ENCODE data around the gene KDF1. TPM values are rescaled to one million over a fixed set of nuclear protein-coding genes. Genes with fewer than 3 reads are reported as not detected.

KDF1 gene, protein sequence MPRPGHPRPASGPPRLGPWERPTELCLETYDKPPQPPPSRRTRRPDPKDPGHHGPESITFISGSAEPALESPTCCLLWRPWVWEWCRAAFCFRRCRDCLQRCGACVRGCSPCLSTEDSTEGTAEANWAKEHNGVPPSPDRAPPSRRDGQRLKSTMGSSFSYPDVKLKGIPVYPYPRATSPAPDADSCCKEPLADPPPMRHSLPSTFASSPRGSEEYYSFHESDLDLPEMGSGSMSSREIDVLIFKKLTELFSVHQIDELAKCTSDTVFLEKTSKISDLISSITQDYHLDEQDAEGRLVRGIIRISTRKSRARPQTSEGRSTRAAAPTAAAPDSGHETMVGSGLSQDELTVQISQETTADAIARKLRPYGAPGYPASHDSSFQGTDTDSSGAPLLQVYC
- total RNA-seq, result 16.1 and 23.2 TPM in 2 replicates

DNA sequence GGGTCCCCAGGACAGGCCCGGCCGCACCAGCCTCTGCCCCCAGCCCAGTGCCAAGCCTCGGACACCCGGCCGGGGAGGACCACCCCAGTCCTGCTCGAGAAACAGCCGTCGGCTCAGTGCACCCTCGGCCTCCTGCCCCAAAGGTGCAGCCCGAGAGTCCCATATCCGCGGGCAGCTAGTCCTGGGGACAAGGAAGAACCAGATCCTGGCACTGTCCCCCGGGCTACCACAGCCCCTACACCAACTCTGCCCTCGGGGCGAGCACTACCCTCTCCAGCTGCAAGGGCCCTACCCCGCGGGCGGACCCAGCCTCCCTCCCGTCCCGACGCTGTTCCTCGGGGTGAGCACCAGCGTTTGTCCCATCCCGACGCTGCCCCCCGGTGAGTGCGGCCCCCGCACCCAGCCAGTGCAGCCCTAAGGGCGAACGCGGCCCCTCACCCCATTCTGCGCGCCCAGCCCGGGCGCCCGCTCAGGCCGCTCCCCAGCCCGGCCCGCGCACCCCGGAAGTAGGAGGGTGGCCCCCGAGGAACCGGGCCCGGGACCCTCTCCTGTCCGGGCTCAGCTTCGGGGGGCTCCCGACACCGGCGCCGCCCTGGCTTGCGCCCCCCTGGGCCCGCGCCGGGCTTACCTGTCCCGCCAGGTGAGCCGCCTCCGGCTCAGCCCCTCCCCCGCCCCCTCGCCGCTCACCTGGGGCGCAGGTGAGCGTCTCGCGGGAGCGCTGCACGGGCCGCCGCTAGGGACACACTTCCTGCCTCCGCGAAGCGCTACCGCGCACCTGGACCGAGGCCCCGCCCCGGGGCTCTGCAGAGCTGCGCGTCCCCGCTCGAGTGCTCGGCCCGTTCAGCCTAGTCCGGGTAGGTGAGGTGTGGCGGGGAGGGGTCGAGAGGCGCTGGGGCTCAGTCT lies at the start of gene KDF1:
Gene KDF1, minus strand, starts transcription at position 747 of the 903 bp plus-strand sequence. CDS start 8,088 bp downstream, outside the sequence.

DNA sequence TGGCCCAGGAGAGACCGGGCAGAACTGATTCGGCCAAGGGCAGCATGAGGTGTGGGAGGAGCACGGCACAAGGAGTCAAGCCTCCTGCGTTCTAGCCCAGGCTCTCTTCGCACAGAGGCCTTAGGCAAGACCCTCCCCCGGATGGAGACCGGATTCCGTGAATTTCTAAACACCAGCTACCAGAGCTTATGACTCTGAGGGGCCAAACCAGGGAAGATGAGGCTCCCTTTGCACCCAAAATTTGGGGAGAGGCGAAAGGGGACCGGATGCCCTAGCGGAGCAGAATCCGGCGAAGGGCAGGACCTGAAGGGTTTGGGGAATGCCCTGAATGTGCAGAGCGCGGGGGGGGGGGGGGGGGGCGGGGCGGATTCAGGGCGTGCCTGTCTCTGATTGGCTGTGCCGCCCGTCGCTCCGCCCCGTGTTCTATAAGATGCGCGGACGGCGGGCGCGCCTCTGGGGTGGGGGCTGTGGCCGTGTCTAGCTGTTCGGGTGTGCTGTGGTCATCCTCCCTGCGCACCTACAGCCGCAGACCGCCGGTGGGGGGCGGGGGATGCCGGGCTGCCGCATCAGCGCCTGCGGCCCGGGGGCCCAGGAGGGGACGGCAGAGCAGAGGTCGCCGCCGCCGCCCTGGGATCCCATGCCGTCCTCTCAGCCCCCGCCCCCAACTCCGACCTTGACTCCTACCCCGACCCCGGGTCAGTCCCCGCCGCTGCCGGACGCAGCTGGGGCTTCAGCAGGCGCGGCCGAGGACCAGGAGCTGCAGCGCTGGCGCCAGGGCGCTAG lies 33.2 kb upstream of the KDF1 start, which contains the start of gene TRNP1:
Gene TRNP1, plus strand, starts transcription at position 456 of the 783 bp plus-strand sequence. Its CDS starts 95 bp downstream, at position 551.

DNA sequence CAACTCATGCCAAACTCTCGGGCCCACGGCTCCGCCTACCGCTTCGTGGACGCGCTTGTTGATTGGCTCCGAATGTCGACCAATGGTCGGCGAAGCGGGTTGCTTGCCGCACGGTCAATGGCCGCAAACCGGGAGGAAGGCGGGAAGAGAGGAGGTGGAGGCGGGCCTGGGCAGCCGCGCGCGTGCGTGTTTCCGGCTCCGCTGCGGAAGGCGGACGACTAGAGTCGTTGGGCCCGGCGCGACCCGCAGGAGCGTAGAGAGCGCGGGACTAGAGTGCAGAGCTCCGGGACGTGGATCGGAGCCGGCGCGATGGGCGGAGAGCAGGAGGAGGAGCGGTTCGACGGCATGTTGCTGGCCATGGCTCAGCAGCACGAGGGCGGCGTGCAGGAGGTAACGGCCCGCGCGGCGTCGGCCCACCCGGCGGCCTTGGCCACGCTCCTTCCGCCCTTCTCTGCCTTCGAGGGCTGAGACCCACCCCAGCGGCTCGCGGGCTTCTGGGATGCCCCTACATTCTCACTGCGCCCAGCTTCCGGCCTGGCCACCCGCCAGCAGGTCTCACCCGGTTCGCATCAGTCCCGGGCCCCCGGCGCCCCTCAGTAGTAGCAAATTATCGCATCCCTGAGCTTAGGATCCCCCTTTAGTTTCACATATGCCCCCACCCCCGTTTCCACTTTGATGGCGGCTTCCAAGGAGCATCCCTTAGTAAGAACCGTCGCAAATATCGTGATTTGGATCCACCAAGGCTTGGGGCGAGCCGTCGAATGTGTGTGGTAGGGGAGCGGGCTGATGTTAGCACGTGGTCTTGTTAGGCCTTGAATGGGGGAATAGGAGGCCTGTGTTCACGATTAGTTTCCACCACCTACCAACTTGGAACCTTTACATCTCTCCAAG lies 38.5 kb downstream of the KDF1 start, which contains the start of gene NUDC:
Gene NUDC, plus strand, starts transcription at position 204 of the 891 bp plus-strand sequence. Its CDS starts 106 bp downstream, at position 310.

DNA sequence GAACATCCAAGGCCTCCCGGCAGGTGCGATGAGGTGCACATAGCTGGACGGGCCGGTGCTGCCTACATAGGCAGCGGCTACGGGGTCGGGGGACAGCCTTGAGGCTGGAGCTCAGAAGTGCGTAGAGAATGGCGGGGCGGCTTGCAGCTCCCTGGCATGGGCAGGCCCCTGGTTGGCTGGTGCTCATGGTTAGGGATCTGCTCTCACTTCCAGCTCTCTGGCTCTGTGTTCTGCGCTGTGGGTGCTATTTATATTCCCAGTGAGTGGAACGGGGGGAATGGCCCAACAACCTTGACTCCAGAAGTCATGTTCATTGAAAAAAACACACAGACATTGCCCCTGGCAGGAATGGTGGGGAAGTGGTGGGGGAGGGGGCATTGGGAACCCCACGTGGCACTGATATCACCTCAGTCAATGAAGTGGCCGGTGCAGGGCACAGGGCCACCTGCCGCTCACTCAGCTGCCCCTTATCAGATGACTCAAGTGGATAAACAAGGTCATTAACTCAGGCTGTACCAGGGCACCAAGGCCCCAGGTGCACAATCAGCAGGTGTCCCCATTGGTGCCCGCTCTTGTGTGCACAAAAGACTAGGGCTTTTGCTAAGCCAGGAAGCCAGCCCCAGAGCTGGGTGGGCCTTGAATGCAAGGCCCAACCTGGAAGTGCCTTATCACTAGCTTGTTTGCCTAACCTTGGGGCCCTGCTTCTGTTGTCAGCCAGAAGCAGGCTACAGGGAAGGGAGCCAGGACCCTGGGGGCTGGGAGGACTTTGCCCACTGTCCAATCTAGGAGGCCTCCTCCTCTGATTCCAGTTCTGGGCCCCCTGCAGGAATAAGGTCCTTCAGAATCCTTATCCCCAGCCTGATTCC lies 46.3 kb downstream of the KDF1 start, which contains the start of gene NR0B2:
Gene NR0B2, minus strand, starts transcription at position 222 of the 866 bp plus-strand sequence. Its CDS starts 35 bp downstream, at position 187.

GRCh38 chr1:26900001-26900814 lies 60.1 kb downstream of the KDF1 start, which contains the start of gene GPATCH3:
Gene GPATCH3, minus strand, starts transcription at chr1:26900467. Its CDS starts 25 bp downstream, at chr1:26900442.

Other genes starting within 250 kb of the KDF1 start
- gene PIGV, start 172.5 kb downstream of the KDF1 start, total RNA-seq, result 21.5 and 29.8 TPM in 2 replicates
- 20.0 and 25.7 TPM in 2 replicates for gene ZDHHC18, start 133.8 kb downstream of the KDF1 start, total RNA-seq
- gene SFN, start 97.3 kb downstream of the KDF1 start, total RNA-seq, result 146 and 266 TPM in 2 replicates
- 11.8 and 15.3 TPM in 2 replicates for gene GPN2, start 70.2 kb downstream of the KDF1 start, total RNA-seq
- gene GPATCH3, start 60.0 kb downstream of the KDF1 start, total RNA-seq, result 8.0 and 8.6 TPM in 2 replicates
- gene NR0B2, start 46.5 kb downstream of the KDF1 start, total RNA-seq, result not detected in 2 replicates
- 14.5 and 18.9 TPM in 2 replicates for gene NUDC, start 38.7 kb downstream of the KDF1 start, total RNA-seq
- 31.0 and 40.2 TPM in 2 replicates for gene TRNP1, start 33.2 kb upstream of the KDF1 start, total RNA-seq
- 245 and 286 TPM in 2 replicates for gene TENT5B, start 52.4 kb upstream of the KDF1 start, total RNA-seq
- 10.0 and 11.4 TPM in 2 replicates for gene SLC9A1, start 194.7 kb upstream of the KDF1 start, total RNA-seq

All from placental epithelial cell (primary cell).